ENCODE data around the gene DOCK4.

GRCh38 chr7:112143582-112143981 is 62.6 kb downstream of the DOCK4 start:
- TF ChIP-seq FOXM1 (IDR thresholded peaks at IDR 0.05; ENCODE audit: borderline replicate concordance, low read depth) (no peak), ZBTB7A (IDR thresholded peaks at IDR 0.05; ENCODE audit: low read depth) (no peak), MAX (IDR thresholded peaks at IDR 0.05) (no peak), CEBPB (IDR thresholded peaks at IDR 0.05) (no peak), CREB1 (IDR thresholded peaks at IDR 0.05; ENCODE audit: low read depth) (no peak), TCF12 (IDR thresholded peaks at IDR 0.05; ENCODE audit: low read depth) (no peak), USF1 (IDR thresholded peaks at IDR 0.05) (no peak), TEAD4 (IDR thresholded peaks at IDR 0.05) (no peak), EGR1 (IDR thresholded peaks at IDR 0.05) (no peak), RAD21 (IDR thresholded peaks at IDR 0.05; ENCODE audit: low read depth) (no peak), TAF1 (IDR thresholded peaks at IDR 0.05; ENCODE audit: low read depth) (no peak), YY1 (IDR thresholded peaks at IDR 0.05; ENCODE audit: low read depth) (no peak)
